HFF-Myc (cell line): ENCODE results near the gene NMT1.
"Not testable (repeated sequence)": the region's sequence is repeated elsewhere in the genome, so short reads cannot be mapped to it uniquely, and the experiment has no call there.

Source experiments
- DNase-seq: peaks from one replicate; pipeline ENCODE4 v3.0.0-alpha.2; 2011; ENCODE audit warnings: low read depth; ENCODE audit errors: extremely low read depth
- H3K4me3 ChIP-seq: replicated peaks from 2 replicates; pipeline ENCODE4 v1.5.1; 2011; ENCODE audit warnings: low read depth, mild to moderate bottlenecking, control low read depth, low read length
- TF ChIP-seq, protein P1 (sequence below): IDR thresholded peaks from 2 replicates; pipeline ENCODE4 v1.5.1; 2012; ENCODE audit warnings: mild to moderate bottlenecking, low read depth, low read length, control low read depth; ENCODE audit errors: missing control alignments

The NMT1 gene

DNA sequence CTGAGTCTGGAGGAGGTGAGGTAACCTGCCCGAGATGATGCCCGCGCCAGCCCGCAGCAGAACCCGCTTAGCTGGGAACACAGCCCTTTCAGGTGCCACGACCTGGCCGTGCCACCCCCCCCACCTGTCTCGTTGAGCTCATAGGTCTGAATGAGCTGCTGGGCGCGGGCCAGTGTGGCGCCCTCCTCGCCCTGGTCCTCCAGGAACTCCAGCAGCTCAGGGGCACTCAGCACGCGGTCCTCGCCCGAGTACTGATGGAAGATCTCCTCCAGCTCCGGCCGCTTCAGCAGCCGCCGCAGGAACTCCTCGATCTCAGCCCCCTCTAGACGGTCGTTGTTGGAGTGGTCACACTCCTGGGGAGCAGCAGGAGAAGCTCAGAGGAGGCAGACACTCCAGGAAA, 57.6 kb downstream of the NMT1 start:
- TF ChIP-seq, protein P1, sequence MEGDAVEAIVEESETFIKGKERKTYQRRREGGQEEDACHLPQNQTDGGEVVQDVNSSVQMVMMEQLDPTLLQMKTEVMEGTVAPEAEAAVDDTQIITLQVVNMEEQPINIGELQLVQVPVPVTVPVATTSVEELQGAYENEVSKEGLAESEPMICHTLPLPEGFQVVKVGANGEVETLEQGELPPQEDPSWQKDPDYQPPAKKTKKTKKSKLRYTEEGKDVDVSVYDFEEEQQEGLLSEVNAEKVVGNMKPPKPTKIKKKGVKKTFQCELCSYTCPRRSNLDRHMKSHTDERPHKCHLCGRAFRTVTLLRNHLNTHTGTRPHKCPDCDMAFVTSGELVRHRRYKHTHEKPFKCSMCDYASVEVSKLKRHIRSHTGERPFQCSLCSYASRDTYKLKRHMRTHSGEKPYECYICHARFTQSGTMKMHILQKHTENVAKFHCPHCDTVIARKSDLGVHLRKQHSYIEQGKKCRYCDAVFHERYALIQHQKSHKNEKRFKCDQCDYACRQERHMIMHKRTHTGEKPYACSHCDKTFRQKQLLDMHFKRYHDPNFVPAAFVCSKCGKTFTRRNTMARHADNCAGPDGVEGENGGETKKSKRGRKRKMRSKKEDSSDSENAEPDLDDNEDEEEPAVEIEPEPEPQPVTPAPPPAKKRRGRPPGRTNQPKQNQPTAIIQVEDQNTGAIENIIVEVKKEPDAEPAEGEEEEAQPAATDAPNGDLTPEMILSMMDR, result no peak
- DNase-seq, result no peak
- H3K4me3 ChIP-seq, result no peak overlapping the region

DNA sequence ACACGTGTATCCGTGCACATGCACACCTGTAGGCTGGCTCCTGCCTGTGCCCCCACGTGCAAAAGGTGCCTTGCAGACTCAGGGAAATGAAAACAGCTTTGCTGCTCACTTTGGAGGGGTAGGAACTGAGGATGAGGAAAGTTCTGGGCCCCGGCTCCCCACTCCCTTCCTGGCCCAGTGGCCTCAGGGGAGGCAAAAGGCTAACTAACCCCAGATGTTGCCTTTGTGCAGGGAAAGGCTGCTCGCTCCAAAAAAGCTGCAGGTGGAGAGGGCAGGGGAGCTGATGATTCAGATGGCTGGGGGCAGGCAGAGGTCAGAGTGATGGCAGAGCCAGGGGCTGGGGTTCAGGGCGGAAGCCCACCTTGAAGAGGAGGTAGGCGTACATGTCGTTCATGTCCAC, 58.8 kb downstream of the NMT1 start:
- TF ChIP-seq, protein P1, result no peak
- H3K4me3 ChIP-seq, result no peak overlapping the region
- no peak for DNase-seq

DNA sequence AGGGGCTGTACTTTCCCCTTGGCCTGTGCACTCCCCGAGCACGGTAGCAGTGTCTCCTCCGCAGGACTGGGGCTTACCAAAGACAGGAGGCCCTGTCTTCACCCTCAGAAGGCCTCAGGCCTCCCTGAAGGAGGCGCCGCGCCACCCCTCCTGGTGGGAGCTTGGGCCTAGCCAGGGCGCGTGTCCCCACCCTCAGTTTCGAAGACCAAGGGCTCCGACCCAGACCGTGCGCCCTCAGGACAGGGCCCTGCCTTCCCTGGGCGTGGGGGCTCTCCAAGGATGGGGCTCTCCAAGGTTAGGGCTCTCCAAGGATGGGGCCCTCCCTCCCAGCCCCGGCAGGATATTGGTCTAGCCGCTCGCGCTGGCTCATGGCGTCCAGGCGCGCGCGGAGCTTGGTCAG, 59.4 kb downstream of the NMT1 start:
- H3K4me3 ChIP-seq, result no peak overlapping the region
- DNase-seq, result no peak
- TF ChIP-seq, protein P1, result no peak

GRCh38 chr17:45121055-45121454, 59.9 kb downstream of the NMT1 start:
- TF ChIP-seq, protein P1, result no peak
- no peak for DNase-seq
- no peak overlapping the region for H3K4me3 ChIP-seq

GRCh38 chr17:45123076-45123770, 62.1 kb downstream of the NMT1 start:
- TF ChIP-seq, protein P1, result no peak
- no peak for DNase-seq
- no peak overlapping the region for H3K4me3 ChIP-seq

DNA sequence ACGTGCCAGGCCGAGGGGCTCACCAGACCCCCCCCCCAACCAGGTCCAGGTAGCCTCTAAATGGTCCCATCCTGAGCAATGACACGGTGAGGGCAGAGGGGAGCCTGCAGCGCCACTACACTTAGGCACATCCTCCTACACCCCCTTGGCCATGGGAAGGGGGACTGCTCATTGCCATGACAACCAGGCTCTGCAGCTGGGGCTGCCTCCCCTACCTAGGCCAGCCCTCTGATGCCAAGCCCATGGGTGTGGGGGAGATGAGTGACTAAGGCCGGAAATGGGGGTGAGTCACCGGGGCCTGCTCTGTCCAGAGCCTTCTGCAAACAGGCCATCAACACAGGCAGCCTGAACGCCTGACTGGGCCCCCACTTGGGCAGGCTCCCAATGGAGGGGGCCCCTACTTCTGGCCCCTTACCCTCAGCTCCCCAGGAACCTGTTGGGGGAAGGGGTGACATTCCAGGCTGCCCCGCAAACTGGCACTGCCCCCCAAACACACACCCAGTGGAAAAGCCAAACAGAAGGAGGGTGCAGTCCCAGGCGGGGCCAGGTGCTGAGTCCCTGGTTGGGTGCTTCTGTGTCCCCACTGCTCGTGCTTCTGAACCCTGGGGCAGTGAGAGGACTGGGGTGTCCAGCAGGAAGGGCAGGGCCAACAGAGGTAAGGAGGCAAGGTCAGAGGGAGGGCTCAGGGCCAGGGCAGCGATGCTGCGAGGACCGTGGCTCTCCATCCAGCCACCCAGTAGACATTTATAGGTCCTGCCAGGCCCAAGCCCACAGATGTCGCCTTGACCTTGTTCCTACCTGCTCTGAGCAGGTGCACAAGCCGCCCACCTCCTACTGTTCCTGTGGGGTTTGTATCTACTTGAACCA, 63.0 kb downstream of the NMT1 start:
- DNase-seq, result peak; percentile 88
- H3K4me3 ChIP-seq, result no peak overlapping the region
- TF ChIP-seq, protein P1, result no peak

DNA sequence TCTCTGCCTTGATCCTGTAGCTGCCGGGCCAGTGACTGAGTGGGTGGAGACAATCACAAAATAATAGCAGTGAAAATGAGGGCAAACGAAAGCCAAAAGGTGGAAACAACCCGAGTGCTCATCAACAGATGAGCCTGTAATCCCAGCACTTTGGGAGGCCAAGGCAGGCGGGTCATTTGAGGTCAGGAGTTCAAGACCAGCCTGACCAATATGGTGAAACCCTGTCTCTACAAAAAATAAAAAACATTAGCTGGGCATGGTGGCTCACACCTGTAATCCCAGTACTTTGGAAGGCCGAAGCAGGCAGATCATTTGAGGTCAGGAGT, 63.6 kb downstream of the NMT1 start:
- DNase-seq, H3K4me3 ChIP-seq: not testable (repeated sequence)
